Esophagus squamous epithelium (tissue), 5 donors: Measurements from ENCODE around the gene XIAP. TPM values are rescaled to one million over a fixed set of nuclear protein-coding genes. Genes with fewer than 3 reads are reported as not detected.
A peak's percentile ranks its signal among the peaks of the same experiment; 100 is the strongest.

ENCODE experiments used
- DNase-seq: peaks from one replicate; lab custom pipeline; 2025; lab: John Stamatoyannopoulos, UW
- H3K27ac ChIP-seq, 4 donors: fragments of 200-600 bp; sonication (generic); one replicate each; pipeline ENCODE4 v1.5.1; 2016 to 2019; ENCODE audit warnings: mild to moderate bottlenecking in 1 of 4
- H3K27me3 ChIP-seq, 4 donors: fragments of 200-600 bp; sonication (generic); 1 replicate in 3 of 4; 2 replicates in 1 of 4; pipeline versions ENCODE4 v1.5.1 to v1.6.0; 2017 to 2021; ENCODE audit warnings: antibody characterized with exemption in 1 of 4
- H3K36me3 ChIP-seq, 3 donors: fragments of 200-600 bp; sonication (generic); one replicate each; pipeline ENCODE4 v1.5.1; 2016 to 2019
- H3K4me1 ChIP-seq, 3 donors: fragments of 200-600 bp; sonication (generic); one replicate each; pipeline ENCODE4 v1.5.1; 2017 to 2019
- H3K4me3 ChIP-seq, 4 donors: fragments of 200-600 bp; sonication (generic); 1 replicate in 3 of 4; 2 replicates in 1 of 4; pipeline ENCODE4 v1.5.1; 2016 to 2019; ENCODE audit warnings: mild to moderate bottlenecking in 2 of 4, moderate library complexity in 1 of 4
- H3K9me3 ChIP-seq, 3 donors: fragments of 200-600 bp; sonication (generic); one replicate each; pipeline ENCODE4 v1.5.1; 2016 to 2019
- POLR2A ChIP-seq, 4 donors: fragments of 450-650 bp; IDR thresholded peaks; one replicate each; pipeline ENCODE4 v1.6.1; 2017; ENCODE audit warnings: antibody characterized with exemption in 4 of 4, mild to moderate bottlenecking in 4 of 4, moderate library complexity in 3 of 4
- WGBS, 2 donors: methylation state at CpG; one replicate each; pipeline ENCODE4 v1.1.5; 2018; 5-methylcytosine and 5-hydroxymethylcytosine counted together
- intact Hi-C: fragments of 100-400 bp; cut with DNase I; formaldehyde crosslinking; loops from one replicate; pipeline ENCODE4 v1.15.0; 2022
- total RNA-seq, 4 donors: library from RNA; depleted of rRNA; stranded (reverse); fragments of >200 nt; gene quantifications; one replicate each; pipeline ENCODE4 v1.1.0, GENCODE V29; 2016
- TF ChIP-seq, protein P1 (sequence below), 6 experiments: fragments of 450-650 bp in 4 of 6; fragments of 200-600 bp in 2 of 6; sonication (generic) in 2 of 6; IDR thresholded peaks; one replicate each; pipeline ENCODE4 v1.5.1; 2016 to 2019; ENCODE audit warnings: antibody characterized with exemption in 6 of 6, mild to moderate bottlenecking in 4 of 6, moderate library complexity in 4 of 6
- donor health status: DM: yes; HTN: yes; CAD: no.

XIAP gene
- total RNA-seq, 4 donors from 2014 or later: 20.0 to 38.5 (median 30.8) TPM

DNA sequence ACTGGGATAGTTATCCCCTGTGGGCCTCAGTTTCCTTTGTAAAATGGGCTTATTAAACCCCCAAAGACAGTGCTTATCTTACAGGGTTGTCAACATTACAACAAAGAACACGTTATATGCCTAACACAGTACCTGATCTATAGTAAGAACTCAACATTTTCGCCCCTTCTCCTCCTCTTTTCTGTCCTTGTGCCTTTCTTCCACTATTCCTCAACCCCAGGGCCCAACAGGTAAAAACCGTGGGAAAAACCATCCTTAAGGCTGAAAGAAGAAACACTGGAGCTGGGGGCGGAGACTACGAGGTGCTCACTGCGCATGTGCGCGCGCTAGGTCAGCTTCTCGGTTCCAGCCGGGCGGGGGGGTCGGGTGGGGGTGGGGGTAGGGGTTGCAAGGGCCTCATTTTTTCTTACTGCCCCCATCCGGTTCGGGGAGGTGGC is 426 bp upstream of the XIAP start:
- Histone ChIP-seq H3K27me3 (no peaks in the 10 kb centered on the region), H3K9me3 (no peaks in the 10 kb centered on the region), H3K36me3 (no peaks in the 10 kb centered on the region), H3K27ac (peak overlapping the region; percentile 94 to 98 (median 97)), H3K4me1 (peaks cover 0 to 23% (median 0%) of the 10 kb centered on the region in 3 donors), H3K4me3 (peak overlapping the region; percentile 61 to 73 (median 70))
- intact Hi-C loops: no loop called here
- 0 to 15% methylated on average over 1 to 8 of the region's 15 CpGs for WGBS, 2 donors
- DNase-seq: no peak
- TF ChIP-seq, protein P1, sequence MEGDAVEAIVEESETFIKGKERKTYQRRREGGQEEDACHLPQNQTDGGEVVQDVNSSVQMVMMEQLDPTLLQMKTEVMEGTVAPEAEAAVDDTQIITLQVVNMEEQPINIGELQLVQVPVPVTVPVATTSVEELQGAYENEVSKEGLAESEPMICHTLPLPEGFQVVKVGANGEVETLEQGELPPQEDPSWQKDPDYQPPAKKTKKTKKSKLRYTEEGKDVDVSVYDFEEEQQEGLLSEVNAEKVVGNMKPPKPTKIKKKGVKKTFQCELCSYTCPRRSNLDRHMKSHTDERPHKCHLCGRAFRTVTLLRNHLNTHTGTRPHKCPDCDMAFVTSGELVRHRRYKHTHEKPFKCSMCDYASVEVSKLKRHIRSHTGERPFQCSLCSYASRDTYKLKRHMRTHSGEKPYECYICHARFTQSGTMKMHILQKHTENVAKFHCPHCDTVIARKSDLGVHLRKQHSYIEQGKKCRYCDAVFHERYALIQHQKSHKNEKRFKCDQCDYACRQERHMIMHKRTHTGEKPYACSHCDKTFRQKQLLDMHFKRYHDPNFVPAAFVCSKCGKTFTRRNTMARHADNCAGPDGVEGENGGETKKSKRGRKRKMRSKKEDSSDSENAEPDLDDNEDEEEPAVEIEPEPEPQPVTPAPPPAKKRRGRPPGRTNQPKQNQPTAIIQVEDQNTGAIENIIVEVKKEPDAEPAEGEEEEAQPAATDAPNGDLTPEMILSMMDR (IDR thresholded peaks at IDR 0.05): no peak
- no peak for TF ChIP-seq POLR2A (IDR thresholded peaks at IDR 0.05)

GRCh38 chrX:123860983-123861382 is 1.1 kb downstream of the XIAP start:
- Histone ChIP-seq H3K9me3 (no peaks in the 10 kb centered on the region), H3K36me3 (no peaks in the 10 kb centered on the region), H3K4me3 (peak overlapping the region; percentile 61 to 73 (median 70)), H3K4me1 (peaks cover 0 to 23% (median 0%) of the 10 kb centered on the region in 3 donors), H3K27me3 (no peaks in the 10 kb centered on the region), H3K27ac (peak overlapping the region; percentile 94 to 98 (median 97))
- no peak for DNase-seq
- intact Hi-C loops: no loop called here
- WGBS, 2 donors: 0 to 38% methylated on average over 4 of the region's 4 CpGs
- TF ChIP-seq, protein P1 (IDR thresholded peaks at IDR 0.05): no peak
- TF ChIP-seq POLR2A (IDR thresholded peaks at IDR 0.05): no peak

GRCh38 chrX:123869488-123869887 is 9.6 kb downstream of the XIAP start:
- Histone ChIP-seq H3K27me3 (no peaks in the 10 kb centered on the region), H3K36me3 (no peaks in the 10 kb centered on the region), H3K4me3 (no peak overlapping the region), H3K27ac (no peak overlapping the region), H3K4me1 (peaks cover 0 to 10% (median 0%) of the 10 kb centered on the region in 3 donors), H3K9me3 (no peaks in the 10 kb centered on the region)
- intact Hi-C loops: no loop called here
- WGBS, 2 donors: 91 to 100% methylated on average over 1 of the region's 1 CpG
- TF ChIP-seq POLR2A (IDR thresholded peaks at IDR 0.05): no peak
- TF ChIP-seq, protein P1 (IDR thresholded peaks at IDR 0.05): no peak
- DNase-seq: no peak

DNA sequence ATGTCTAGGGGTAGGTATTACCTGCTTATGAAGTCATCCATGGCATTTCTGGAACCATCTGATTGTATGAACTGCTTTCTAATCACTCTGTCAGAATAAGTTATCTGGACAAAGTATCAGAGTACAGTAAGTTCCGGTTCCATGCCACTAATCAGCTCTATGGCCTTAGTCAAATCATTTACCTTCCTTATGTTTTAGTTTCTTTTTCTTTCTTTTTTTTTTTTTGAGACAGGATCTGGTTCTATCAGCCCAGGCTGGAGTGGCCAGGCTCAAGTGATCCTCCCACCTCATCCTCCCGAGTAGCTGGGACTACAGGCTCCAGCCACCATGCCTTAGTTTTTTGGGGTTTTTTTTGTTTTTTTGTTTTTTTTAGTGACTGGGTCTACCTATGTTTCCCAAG is 11.5 kb downstream of the XIAP start:
- intact Hi-C loops: no loop called here
- Histone ChIP-seq H3K4me3 (no peak overlapping the region), H3K4me1 (peaks cover 0 to 10% (median 0%) of the 10 kb centered on the region in 3 donors), H3K9me3 (no peaks in the 10 kb centered on the region), H3K36me3 (no peaks in the 10 kb centered on the region), H3K27ac (no peak overlapping the region), H3K27me3 (no peaks in the 10 kb centered on the region)
- WGBS, 2 donors: 77% methylated on average over 2 of the region's 2 CpGs
- DNase-seq: no peak
- no peak for TF ChIP-seq POLR2A (IDR thresholded peaks at IDR 0.05)
- TF ChIP-seq, protein P1 (IDR thresholded peaks at IDR 0.05): no peak

DNA sequence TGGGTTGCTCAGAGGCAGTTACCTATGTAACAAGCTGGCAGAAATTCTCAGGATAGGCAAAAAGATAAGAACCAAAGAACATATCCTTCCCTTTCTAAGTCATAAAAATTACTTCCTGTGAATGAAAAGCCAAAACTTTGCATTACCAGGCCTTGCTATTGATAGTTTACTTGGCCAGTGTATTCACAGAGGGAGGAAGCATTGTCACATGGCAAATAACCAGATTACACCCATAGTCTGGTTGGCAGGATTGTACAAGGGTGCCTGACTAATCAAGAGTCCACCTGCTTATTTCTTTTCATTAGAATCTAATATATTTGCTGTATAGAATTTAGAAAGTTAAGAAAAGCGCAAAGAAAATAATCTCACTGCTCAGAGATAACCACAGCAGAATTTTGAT is 14.1 kb downstream of the XIAP start:
- DNase-seq: no peak
- Histone ChIP-seq H3K4me3 (no peak overlapping the region), H3K9me3 (no peaks in the 10 kb centered on the region), H3K4me1 (peaks cover 0 to 25% (median 3%) of the 10 kb centered on the region in 3 donors), H3K36me3 (no peaks in the 10 kb centered on the region), H3K27ac (no peak overlapping the region), H3K27me3 (no peaks in the 10 kb centered on the region)
- WGBS, 2 donors: 95 to 100% methylated on average over 1 of the region's 1 CpG
- TF ChIP-seq, protein P1 (IDR thresholded peaks at IDR 0.05): no peak
- TF ChIP-seq POLR2A (IDR thresholded peaks at IDR 0.05): no peak
- intact Hi-C loops: no loop called here
